Hepatocyte (in vitro differentiated cells): Measurements from ENCODE around the gene ENAM.

Experiments
- EZH2 ChIP-seq: fragments of 200-600 bp; sonication (generic); IDR thresholded peaks from 2 replicates; pipeline ENCODE4 v1.6.1; 2016; ENCODE audit warnings: antibody characterized with exemption, mild to moderate bottlenecking, borderline replicate concordance
- EZH2phosphoT487 ChIP-seq: fragments of 200-600 bp; sonication (generic); IDR thresholded peaks from one replicate; pipeline ENCODE4 v1.6.1; 2018; ENCODE audit warnings: antibody characterized with exemption, mild to moderate bottlenecking, low read depth, moderate library complexity; ENCODE audit not compliant: unreplicated experiment, severe bottlenecking
- TF ChIP-seq, protein P1 (sequence below): fragments of 200-600 bp; sonication (generic); IDR thresholded peaks from 2 replicates; pipeline ENCODE4 v1.5.1; 2016; ENCODE audit warnings: antibody characterized with exemption, mild to moderate bottlenecking; ENCODE audit not compliant: poor library complexity

GRCh38 chr4:70594196-70594595 lies 34.3 kb upstream of the ENAM start:
- TF ChIP-seq, protein P1, sequence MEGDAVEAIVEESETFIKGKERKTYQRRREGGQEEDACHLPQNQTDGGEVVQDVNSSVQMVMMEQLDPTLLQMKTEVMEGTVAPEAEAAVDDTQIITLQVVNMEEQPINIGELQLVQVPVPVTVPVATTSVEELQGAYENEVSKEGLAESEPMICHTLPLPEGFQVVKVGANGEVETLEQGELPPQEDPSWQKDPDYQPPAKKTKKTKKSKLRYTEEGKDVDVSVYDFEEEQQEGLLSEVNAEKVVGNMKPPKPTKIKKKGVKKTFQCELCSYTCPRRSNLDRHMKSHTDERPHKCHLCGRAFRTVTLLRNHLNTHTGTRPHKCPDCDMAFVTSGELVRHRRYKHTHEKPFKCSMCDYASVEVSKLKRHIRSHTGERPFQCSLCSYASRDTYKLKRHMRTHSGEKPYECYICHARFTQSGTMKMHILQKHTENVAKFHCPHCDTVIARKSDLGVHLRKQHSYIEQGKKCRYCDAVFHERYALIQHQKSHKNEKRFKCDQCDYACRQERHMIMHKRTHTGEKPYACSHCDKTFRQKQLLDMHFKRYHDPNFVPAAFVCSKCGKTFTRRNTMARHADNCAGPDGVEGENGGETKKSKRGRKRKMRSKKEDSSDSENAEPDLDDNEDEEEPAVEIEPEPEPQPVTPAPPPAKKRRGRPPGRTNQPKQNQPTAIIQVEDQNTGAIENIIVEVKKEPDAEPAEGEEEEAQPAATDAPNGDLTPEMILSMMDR = no peak
- TF ChIP-seq EZH2 = no peak
- no peak for TF ChIP-seq EZH2phosphoT487
